GM19240 (cell line): ENCODE data around the gene SMAP1.

Source experiments
- DNase-seq: peaks from one replicate; pipeline ENCODE4 v3.0.0; 2011; ENCODE audit warnings: low spot score; ENCODE audit not compliant: insufficient read length

The SMAP1 gene

GRCh38 chr6:70680396-70680795 is 12.7 kb downstream of the SMAP1 start:
- DNase-seq = no peak

GRCh38 chr6:70684794-70685493 is 17.3 kb downstream of the SMAP1 start:
- no peak for DNase-seq

- no peak for DNase-seq
Observed at GRCh38 chr6:70685494-70686180, 18.0 kb downstream of the SMAP1 start.

- no peak for DNase-seq
Observed at GRCh38 chr6:70686548-70687133, 19.0 kb downstream of the SMAP1 start.

- no peak for DNase-seq
Observed at GRCh38 chr6:70693887-70694286, 26.2 kb downstream of the SMAP1 start.

- DNase-seq = no peak
Observed at GRCh38 chr6:70694371-70694770, 26.7 kb downstream of the SMAP1 start.

- no peak for DNase-seq
Observed at GRCh38 chr6:70700922-70701876, 33.5 kb downstream of the SMAP1 start.

GRCh38 chr6:70705772-70706171 is 38.1 kb downstream of the SMAP1 start:
- no peak for DNase-seq

- DNase-seq = no peak
Observed at GRCh38 chr6:70706491-70707123, 38.9 kb downstream of the SMAP1 start.

GRCh38 chr6:70707893-70708292 is 40.2 kb downstream of the SMAP1 start:
- DNase-seq = no peak

GRCh38 chr6:70708448-70708847 is 40.8 kb downstream of the SMAP1 start:
- DNase-seq = no peak

GRCh38 chr6:70709826-70710225 is 42.1 kb downstream of the SMAP1 start:
- DNase-seq = no peak

GRCh38 chr6:70714716-70715257 is 47.1 kb downstream of the SMAP1 start:
- no peak for DNase-seq

- no peak for DNase-seq
Observed at GRCh38 chr6:70717038-70717801, 49.5 kb downstream of the SMAP1 start.

GRCh38 chr6:70724524-70724923 is 56.8 kb downstream of the SMAP1 start:
- no peak for DNase-seq

GRCh38 chr6:70725817-70726415 is 58.2 kb downstream of the SMAP1 start:
- DNase-seq = no peak

- DNase-seq = no peak
Observed at GRCh38 chr6:70734381-70734780, 66.7 kb downstream of the SMAP1 start.

- no peak for DNase-seq
Observed at GRCh38 chr6:70734979-70735378, 67.3 kb downstream of the SMAP1 start.

GRCh38 chr6:70735513-70735912 is 67.8 kb downstream of the SMAP1 start:
- no peak for DNase-seq

- DNase-seq = no peak
Observed at GRCh38 chr6:70738028-70738427, 70.3 kb downstream of the SMAP1 start.
